ENCODE results near the gene MRPL11. TPM values are rescaled to one million over a fixed set of nuclear protein-coding genes. Genes with fewer than 3 reads are reported as not detected.

Gene MRPL11
- total and polyA plus RNA-seq, 2 of the 13 experiments (the other 11 are each of a cell fraction or from before 2014, with no cell fraction given): 72.9 to 176 TPM

DNA sequence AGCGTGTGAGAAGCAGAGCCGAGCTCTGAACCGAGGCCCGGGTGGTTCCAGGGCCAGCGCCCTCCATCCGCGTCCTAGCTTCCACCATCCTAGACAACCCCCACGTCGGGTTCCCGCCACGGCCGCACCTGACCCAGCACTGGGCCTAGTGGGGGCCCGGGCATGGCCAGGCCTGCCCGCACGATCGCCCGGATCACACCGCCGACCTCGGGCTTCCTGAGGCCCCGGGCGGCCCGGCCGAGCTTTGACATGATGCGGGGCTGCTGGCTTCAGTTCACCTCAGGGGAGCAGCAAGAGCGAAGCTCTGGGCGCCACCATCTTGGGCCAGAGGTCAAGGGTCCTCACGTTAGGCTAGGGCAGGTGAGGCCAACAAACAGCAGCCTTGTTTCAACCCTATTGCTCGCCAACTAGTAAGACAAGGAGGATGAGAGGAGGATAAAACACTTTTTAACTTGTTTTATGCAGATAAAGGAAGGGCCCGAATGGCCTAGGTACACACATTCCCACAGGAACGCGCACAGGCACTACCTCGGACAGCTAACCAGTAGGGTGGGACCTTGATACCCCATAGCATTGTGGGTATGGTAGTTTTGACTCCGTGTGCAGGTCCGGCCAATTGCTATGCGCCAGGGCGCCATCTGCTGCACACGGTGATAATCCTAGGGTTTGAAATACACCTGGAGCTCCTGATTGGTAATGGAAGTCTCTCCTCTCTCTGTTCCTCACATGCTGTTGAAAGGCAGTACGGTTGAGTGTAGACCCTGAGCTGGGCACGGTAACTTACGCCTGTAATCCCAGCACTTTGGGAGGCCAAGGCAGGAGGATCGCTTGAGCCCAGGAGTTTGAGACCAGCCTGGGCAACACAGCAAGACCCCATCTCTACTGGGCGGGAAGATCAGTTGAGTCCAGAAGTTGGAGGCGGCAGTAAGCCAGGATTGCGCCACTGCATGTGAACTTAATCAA lies at the start of gene MRPL11 (continued):
- no peak for TF ChIP-seq MIER3 (CRISPR knock-in tag; IDR thresholded peaks at IDR 0.05; ENCODE audit: borderline replicate concordance)
- peak; percentile 99 for TF ChIP-seq NR2F6 (IDR thresholded peaks at IDR 0.05)
- TF ChIP-seq NR2F6 (CRISPR knock-in tag; IDR thresholded peaks at IDR 0.05): peak; percentile 98
- no peak for TF ChIP-seq ZNF451 (CRISPR knock-in tag; IDR thresholded peaks at IDR 0.05)
- TF ChIP-seq, protein P1, sequence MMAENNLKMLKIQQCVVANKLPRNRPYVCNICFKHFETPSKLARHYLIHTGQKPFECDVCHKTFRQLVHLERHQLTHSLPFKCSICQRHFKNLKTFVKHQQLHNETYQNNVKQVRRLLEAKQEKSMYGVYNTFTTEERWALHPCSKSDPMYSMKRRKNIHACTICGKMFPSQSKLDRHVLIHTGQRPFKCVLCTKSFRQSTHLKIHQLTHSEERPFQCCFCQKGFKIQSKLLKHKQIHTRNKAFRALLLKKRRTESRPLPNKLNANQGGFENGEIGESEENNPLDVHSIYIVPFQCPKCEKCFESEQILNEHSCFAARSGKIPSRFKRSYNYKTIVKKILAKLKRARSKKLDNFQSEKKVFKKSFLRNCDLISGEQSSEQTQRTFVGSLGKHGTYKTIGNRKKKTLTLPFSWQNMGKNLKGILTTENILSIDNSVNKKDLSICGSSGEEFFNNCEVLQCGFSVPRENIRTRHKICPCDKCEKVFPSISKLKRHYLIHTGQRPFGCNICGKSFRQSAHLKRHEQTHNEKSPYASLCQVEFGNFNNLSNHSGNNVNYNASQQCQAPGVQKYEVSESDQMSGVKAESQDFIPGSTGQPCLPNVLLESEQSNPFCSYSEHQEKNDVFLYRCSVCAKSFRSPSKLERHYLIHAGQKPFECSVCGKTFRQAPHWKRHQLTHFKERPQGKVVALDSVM (CRISPR knock-in tag; IDR thresholded peaks at IDR 0.05): peak; percentile 31; the same call in 1 of the 2 replicates
- TF ChIP-seq EHMT2 (IDR thresholded peaks at IDR 0.05; ENCODE audit: borderline replicate concordance, low read depth, low read length): peak; percentile 89; the same call in 1 of the 2 replicates
- no peak for TF ChIP-seq HOXA7 (CRISPR knock-in tag; IDR thresholded peaks at IDR 0.05)
- TF ChIP-seq, protein P2, sequence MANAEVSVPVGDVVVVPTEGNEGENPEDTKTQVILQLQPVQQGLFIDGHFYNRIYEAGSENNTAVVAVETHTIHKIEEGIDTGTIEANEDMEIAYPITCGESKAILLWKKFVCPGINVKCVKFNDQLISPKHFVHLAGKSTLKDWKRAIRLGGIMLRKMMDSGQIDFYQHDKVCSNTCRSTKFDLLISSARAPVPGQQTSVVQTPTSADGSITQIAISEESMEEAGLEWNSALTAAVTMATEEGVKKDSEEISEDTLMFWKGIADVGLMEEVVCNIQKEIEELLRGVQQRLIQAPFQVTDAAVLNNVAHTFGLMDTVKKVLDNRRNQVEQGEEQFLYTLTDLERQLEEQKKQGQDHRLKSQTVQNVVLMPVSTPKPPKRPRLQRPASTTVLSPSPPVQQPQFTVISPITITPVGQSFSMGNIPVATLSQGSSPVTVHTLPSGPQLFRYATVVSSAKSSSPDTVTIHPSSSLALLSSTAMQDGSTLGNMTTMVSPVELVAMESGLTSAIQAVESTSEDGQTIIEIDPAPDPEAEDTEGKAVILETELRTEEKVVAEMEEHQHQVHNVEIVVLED (CRISPR knock-in tag; IDR thresholded peaks at IDR 0.05; ENCODE audit: borderline replicate concordance): peak; percentile 74; the same call in 1 of the 2 replicates
- TF ChIP-seq, protein P3, sequence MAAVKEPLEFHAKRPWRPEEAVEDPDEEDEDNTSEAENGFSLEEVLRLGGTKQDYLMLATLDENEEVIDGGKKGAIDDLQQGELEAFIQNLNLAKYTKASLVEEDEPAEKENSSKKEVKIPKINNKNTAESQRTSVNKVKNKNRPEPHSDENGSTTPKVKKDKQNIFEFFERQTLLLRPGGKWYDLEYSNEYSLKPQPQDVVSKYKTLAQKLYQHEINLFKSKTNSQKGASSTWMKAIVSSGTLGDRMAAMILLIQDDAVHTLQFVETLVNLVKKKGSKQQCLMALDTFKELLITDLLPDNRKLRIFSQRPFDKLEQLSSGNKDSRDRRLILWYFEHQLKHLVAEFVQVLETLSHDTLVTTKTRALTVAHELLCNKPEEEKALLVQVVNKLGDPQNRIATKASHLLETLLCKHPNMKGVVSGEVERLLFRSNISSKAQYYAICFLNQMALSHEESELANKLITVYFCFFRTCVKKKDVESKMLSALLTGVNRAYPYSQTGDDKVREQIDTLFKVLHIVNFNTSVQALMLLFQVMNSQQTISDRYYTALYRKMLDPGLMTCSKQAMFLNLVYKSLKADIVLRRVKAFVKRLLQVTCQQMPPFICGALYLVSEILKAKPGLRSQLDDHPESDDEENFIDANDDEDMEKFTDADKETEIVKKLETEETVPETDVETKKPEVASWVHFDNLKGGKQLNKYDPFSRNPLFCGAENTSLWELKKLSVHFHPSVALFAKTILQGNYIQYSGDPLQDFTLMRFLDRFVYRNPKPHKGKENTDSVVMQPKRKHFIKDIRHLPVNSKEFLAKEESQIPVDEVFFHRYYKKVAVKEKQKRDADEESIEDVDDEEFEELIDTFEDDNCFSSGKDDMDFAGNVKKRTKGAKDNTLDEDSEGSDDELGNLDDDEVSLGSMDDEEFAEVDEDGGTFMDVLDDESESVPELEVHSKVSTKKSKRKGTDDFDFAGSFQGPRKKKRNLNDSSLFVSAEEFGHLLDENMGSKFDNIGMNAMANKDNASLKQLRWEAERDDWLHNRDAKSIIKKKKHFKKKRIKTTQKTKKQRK (IDR thresholded peaks at IDR 0.05; ENCODE audit: low read length): no peak
- no peak for TF ChIP-seq MEIS2 (CRISPR knock-in tag; IDR thresholded peaks at IDR 0.05)
- TF ChIP-seq KLF16 (CRISPR knock-in tag; IDR thresholded peaks at IDR 0.05): peak in 1 of 2 experiments; percentile 49; a peak in 1 of 4 replicates
- no peak for TF ChIP-seq EP300 (IDR thresholded peaks at IDR 0.05; ENCODE audit: low read depth in 2 of 2, low read length in 2 of 2)
- TF ChIP-seq EP300 (CRISPR knock-in tag; IDR thresholded peaks at IDR 0.05; ENCODE audit: borderline replicate concordance): no peak
- no peak for TF ChIP-seq TRIM24 (CRISPR knock-in tag; IDR thresholded peaks at IDR 0.05)
- TF ChIP-seq, protein P4, sequence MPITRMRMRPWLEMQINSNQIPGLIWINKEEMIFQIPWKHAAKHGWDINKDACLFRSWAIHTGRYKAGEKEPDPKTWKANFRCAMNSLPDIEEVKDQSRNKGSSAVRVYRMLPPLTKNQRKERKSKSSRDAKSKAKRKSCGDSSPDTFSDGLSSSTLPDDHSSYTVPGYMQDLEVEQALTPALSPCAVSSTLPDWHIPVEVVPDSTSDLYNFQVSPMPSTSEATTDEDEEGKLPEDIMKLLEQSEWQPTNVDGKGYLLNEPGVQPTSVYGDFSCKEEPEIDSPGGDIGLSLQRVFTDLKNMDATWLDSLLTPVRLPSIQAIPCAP (CRISPR knock-in tag; IDR thresholded peaks at IDR 0.05; ENCODE audit: low read depth): no peak
- TF ChIP-seq TEAD3 (CRISPR knock-in tag; optimal IDR thresholded peaks at IDR 0.05; ENCODE audit: borderline replicate concordance): peak; percentile 85
- no peak for TF ChIP-seq SP1 (IDR thresholded peaks at IDR 0.05)
- TF ChIP-seq SP1 (CRISPR knock-in tag; IDR thresholded peaks at IDR 0.05): peak; percentile 33; the same call in 1 of the 2 replicates
- peak; percentile 67; the same call in 1 of the 2 replicates for TF ChIP-seq ZNF136 (CRISPR knock-in tag; IDR thresholded peaks at IDR 0.05; ENCODE audit: low read depth)
- TF ChIP-seq MED1 (CRISPR knock-in tag; IDR thresholded peaks at IDR 0.05): no peak
- TF ChIP-seq ZNF550 (CRISPR knock-in tag; IDR thresholded peaks at IDR 0.05; ENCODE audit: borderline replicate concordance): no peak
- TF ChIP-seq ZNF615 (CRISPR knock-in tag; IDR thresholded peaks at IDR 0.05; ENCODE audit: borderline replicate concordance): no peak; the same call in 1 of the 2 replicates

Measured in HepG2 (cell line).